Measurements from ENCODE around the gene PUS1.

- no peak for TF ChIP-seq POLR2A (IDR thresholded peaks at IDR 0.05; ENCODE audit: low read depth, low read length)
- no peak for TF ChIP-seq TAF1 (IDR thresholded peaks at IDR 0.05; ENCODE audit: borderline replicate concordance, low read depth, low read length)
Measured at GRCh38 chr12:131943389-131943788, 14.3 kb downstream of the PUS1 start.

Measured in GM12892 (cell line).